ENCODE data around the gene TRIM40.

The TRIM40 gene

GRCh38 chr6:30150671-30151395 lies 14.9 kb downstream of the TRIM40 start:
- DNase-seq: no peak

- no peak for DNase-seq
These were observed 15.6 kb downstream of the TRIM40 start for GRCh38 chr6:30151580-30151979.

DNA sequence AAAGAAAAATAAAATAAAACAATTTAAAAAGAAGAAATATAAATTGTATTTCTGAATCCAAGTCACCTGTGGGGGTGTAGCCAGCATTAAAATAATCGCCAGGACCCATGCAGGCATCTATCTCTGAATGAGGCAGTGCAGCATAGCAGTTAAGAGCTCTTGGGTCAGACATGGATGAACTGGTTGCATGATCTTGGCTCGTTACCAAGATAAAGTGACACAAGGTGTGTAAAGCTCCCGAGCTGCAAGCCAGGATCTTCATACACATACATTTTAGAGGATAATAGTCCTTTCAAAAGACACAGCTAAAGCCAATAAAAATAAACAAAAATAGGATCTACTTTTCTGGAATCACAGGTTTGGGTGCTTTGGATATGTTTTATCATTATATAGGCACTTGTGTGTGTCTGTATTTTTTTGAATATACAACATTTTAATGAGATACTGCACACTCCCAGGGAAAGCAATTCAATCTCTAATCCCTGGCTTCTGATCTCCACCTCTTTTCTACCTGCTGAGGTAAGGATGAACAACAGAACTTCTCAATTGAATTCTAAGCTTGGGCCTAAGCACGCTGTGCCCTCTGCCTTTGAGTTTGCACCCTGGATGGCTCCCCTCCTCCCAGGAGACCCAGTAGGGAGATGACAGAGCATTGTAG lies 16.2 kb downstream of the TRIM40 start:
- no peak for DNase-seq

DNA sequence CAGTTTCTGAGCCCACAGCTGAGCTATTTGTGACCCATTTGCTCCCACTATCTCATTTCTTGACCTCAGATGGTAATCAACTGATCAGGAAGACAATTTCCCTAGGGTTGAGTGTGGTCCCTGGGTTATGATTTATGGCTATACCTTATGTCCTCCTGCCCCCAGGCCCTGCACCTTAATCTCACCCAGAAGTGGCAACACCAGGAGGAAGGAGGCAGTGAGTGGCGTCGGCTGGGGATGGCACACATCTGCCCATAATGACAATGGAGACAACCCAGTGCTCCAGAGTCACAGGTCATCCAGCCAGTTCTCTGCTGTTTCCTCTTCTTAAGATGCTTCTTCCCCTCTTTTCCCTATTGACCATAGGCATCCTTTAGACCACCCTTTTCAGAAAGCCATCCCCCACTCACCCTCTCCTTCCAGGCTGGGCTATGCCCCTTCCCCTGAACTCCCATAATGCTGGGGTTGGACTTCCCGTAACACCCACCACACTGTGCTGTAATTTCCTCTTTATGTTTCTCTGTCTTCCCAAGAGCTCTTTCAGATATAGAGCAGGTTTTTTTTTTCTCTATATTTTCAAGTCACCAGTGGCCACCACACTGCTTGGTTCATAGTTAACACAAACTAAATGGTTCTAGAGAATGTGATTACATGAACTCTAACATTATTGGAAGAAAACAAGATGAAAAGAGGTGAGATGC lies 17.1 kb downstream of the TRIM40 start:
- DNase-seq: no peak

DNA sequence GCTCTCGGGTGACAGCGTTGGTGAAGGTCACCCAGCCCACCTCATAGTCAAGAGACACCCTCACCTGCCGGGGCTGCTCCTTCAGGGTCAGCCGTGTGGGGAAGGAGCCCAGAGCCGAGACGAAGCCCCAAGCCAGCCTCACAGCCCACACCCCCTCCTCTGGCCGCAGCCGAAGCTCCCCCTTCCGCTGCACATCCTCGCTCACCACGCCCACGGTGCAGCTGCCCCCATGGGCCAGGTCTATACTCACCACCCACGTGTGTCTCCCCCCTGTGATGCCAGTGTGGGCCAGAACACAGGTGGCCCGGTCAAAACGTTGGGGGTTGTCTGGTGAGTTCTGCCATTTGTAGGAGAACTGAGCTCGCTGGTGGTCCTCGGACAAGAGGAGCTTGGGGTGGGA lies 18.1 kb downstream of the TRIM40 start:
- no peak for DNase-seq

DNA sequence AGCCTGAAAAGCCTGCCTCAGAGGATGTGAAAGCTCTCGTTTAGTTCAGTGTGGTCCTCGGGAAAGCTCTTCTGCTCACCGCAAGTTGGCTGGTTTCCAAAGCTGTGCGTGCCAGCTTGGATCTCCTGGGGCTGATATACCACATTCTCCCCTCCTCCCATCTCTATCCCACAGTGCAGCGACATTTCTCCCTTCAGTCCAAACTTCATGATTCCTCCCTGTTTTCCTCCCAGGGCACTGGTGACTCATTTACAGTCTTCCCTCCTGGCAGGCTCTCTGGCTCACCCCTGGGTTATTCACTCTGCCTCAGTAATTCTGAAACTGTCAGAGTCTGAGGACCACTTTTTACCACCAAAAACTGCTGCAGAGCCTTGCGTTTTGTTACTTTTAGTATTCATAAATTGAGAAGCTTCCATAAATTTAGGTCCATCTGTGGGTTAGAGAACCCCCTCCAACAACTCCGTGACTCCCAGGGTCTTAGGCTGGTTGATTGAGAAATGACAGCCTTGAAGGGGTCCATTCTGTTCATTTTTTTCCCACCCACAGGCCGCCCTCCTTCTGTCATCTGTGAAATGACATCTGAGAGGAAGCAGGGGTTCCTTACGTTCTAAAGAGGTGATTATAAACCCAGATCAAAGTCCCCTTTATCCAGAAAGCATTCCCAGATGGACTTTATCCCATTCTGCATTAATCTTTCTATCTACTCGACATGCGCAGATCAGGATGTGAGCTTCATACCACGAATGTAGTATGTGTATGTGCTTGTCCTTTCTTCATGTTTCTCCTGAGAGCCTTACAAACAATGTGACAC lies 19.0 kb downstream of the TRIM40 start:
- DNase-seq: no peak

GRCh38 chr6:30155520-30156261 lies 19.8 kb downstream of the TRIM40 start:
- no peak for DNase-seq

DNA sequence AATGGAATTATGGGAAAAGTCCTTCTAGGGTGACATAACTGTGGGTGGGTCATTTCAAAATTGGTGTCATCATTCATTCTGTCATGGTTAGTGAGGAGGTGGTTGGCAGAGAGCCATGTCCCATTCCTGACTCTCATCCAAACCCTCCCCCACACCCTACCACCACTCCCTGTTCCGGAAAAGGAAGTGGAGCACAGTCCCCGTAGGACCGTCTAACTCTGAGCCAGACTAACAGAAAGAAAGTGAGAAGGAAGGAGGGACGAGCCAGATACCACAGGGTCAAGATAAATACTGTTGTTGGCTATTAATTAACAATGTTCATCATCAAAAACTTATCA lies 20.3 kb downstream of the TRIM40 start:
- no peak for DNase-seq

DNA sequence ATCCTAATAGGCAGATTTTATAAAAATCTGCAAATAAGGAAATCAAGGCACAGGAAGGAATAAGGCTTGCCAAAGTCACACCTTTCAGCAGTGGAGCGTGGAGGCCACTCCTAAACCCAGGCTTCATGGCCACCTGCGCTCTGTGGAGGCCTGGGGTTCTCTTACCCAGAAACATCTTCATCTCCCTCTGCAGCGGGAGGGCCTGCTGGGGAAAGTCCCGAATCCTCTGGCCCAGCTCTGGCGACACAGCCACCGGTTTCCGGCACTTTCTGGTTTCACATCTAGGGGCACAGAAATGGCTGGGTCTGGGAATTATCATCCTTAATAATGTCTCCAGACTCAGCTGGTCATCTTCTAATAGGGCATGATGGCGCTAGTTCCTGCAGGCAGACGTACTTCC lies 20.8 kb downstream of the TRIM40 start:
- no peak for DNase-seq

- no peak for DNase-seq
These were observed 21.6 kb downstream of the TRIM40 start for GRCh38 chr6:30157581-30157980.

DNA sequence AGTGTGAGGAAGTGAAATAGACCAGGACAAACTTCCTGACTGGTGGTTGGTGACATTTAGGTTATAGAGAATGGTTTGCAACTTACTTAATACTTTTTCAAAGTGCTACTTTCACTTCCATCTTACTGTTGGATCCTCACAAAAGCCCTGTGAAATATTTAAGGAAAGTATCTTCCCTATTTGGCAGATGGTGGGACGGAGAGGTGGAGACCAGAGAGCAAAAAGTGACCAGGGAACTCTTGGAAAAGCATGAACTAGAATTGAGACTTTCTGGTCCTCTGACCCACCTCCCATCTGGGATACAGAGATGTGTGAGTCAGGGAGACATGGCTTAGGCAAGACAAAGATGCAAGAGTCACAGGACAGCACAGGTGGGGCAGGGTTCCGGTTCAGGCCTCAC lies 22.1 kb downstream of the TRIM40 start:
- no peak for DNase-seq

DNA sequence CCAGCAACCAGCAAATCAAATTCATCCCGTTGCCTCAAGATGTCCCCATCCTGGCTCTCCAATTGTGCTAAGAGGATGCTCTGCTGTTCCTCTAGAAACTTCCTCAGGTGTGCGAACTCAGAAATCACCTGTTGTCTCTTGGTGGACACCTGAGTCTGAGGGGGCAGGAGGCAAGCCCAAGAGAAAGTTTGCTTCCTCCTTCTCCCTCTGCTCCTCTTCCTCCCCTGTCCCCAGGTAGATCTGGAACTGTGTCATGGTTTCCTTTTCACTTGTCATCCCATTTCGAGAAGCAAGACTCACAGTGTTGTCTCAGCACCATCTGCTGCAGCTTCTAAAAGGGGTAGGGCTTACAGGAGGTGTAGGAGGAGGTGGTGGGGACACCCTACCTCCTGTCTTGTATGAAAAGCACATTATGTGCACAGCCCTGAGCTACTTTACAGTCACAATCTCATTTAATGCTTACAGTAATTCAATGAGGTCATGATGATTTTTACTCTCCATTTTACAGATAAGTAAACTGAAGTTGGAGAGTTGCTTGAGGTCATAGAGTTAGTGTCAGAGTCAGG lies 22.6 kb downstream of the TRIM40 start:
- no peak for DNase-seq

- no peak for DNase-seq
These were observed 24.3 kb downstream of the TRIM40 start for GRCh38 chr6:30160008-30160784.

DNA sequence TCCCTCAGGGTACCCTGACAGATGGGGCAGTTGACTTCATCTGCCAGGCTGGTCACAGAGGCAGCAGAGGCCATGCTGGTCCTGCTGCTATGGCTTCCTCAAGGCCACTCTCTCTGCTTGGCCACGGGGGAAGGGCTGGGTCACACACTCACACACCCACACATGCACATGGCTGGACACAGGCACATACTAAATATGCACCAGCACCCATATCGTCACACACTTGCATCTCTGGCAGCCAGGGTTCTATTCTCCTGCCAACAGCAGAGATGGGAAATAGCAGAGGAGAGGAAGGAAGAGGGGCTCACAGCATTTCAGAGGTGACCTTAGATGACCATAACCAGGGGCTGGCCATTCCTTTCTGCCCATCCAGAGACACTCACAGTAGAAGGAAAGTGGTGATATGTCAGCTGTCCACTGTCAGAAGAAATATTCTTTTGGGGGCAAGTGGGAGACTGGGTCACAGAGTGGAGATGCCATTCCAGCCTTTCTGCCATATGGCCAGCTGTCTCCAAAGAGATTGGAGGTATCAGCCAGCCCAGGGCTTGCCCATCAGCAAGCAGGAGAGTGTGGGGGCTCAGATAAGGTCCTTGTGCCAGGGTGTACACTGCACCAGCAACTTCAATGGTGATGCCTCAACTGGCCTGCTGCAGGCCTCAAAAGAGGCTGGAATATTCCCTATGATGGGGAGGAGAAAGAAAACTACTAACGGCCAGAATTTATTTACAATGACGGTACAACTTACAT lies 25.0 kb downstream of the TRIM40 start, which contains the start of gene TRIM10:
Gene TRIM10, minus strand, starts transcription at position 427 of the 747 bp plus-strand sequence. Its CDS starts 353 bp downstream, at position 74.
- DNase-seq: no peak

DNA sequence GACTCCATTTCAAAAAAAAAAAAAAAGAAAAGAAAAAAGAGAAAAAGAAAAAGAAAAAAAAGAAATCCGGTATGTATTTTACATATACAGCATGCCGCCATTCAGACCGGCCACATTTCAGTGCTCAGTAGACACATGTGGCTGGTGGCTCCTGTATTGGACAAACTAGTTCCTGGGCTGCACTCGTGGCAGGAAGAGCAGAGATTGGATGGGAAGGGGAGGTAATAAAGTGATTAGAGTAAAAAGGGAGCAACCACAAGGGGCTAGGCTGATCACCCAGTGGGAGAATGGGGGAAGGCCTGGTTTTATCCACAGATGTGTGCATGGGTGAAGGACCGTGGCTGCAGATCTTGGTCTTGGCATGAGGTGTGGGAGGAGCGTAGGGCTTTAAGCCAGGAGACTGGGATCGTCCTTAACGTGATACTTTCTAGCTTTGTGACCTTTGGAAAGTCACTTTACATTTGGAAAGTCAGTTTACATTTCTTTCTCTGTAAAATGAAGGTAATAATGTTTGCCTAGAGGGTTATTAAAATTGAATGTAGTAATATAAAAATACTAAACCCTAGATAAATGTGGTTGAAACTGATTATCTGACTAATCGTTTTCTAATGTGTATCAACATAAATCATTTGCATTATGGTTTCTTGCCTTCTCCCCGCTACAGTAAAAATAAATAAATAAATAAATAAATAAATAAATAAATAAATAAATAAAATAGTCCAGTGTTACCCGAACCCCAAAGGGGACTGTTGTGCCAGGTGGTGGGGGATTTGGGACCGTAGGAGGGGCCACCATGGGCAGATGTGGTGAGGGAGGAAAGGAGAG lies 26.5 kb downstream of the TRIM40 start:
- DNase-seq: no peak

- DNase-seq: peak; percentile 81
These were observed 27.4 kb downstream of the TRIM40 start, which contains the start of gene TRIM15 for GRCh38 chr6:30163090-30163917. TSS of gene TRIM15 (plus strand) at chr6:30163546. CDS start at chr6:30163685, 139 bp downstream.

- no peak for DNase-seq
These were observed 28.1 kb downstream of the TRIM40 start for GRCh38 chr6:30163918-30164654.

GRCh38 chr6:30164714-30165113 lies 28.8 kb downstream of the TRIM40 start:
- DNase-seq: no peak
